Caco-2 (cell line): ENCODE measurements around the gene PCBP3. TPM values are rescaled to one million over a fixed set of nuclear protein-coding genes. Genes with fewer than 3 reads are reported as not detected.

Source experiments
- BruUV-seq: library from RNA; stranded (reverse); fragments of 400-500 nt; replicated peaks from 2 replicates; lab custom pipeline; 2021; lab: Mats Ljungman, UMichigan
- CTCF ChIA-PET: fragments of 300-600 bp; sonication (Branson Sonifier 250); formaldehyde crosslinking; loops from one replicate; lab custom pipeline; 2022; ENCODE audit warnings: antibody characterized with exemption; lab: Charles Lee
- POLR2A ChIA-PET: fragments of 300-600 bp; sonication (Branson Sonifier 250); formaldehyde crosslinking; loops from one replicate; lab custom pipeline; 2022; ENCODE audit warnings: antibody characterized with exemption; lab: Charles Lee
- DNase-seq, 2 experiments: peaks; one replicate each; pipeline versions ENCODE4 v3.0.0 to v3.0.0-alpha.2; 2020 to 2022
- H3K27me3 ChIP-seq: replicated peaks from 2 replicates; pipeline ENCODE4 v1.6.0; 2011; ENCODE audit warnings: low read length; ENCODE audit not compliant: control insufficient read depth, insufficient read depth
- H3K36me3 ChIP-seq: 2 replicates; pipeline ENCODE4 v1.5.1; 2011; ENCODE audit warnings: low read length; ENCODE audit not compliant: control insufficient read depth, insufficient read depth
- H3K4me1 ChIP-seq: fragments of 250-450 bp; sonication (Bioruptor Pico); 2 replicates; pipeline ENCODE4 v1.5.1; 2020; ENCODE audit warnings: mild to moderate bottlenecking
- H3K4me3 ChIP-seq: 2 replicates; pipeline ENCODE4 v1.5.1; 2011; ENCODE audit warnings: low read depth, mild to moderate bottlenecking, control low read depth, low read length
- H3K9me3 ChIP-seq: fragments of 250-450 bp; sonication (Bioruptor Pico); 2 replicates; pipeline ENCODE4 v1.5.1; 2020; ENCODE audit warnings: mild to moderate bottlenecking, moderate library complexity
- H3K27ac Mint-ChIP-seq: one replicate; pipeline ENCODE4 v1.8.0; 2022; ENCODE audit warnings: mixed read lengths; ENCODE audit not compliant: unreplicated experiment
- H3K27me3 Mint-ChIP-seq: one replicate; pipeline ENCODE4 v1.8.0; 2022; ENCODE audit warnings: mixed read lengths; ENCODE audit not compliant: insufficient read depth, unreplicated experiment
- H3K36me3 Mint-ChIP-seq: one replicate; pipeline ENCODE4 v1.8.0; 2022; ENCODE audit warnings: mild to moderate bottlenecking, mixed read lengths; ENCODE audit not compliant: insufficient read depth, unreplicated experiment
- H3K4me1 Mint-ChIP-seq: one replicate; pipeline ENCODE4 v1.8.0; 2022; ENCODE audit warnings: low read depth, mixed read lengths; ENCODE audit not compliant: unreplicated experiment
- H3K4me3 Mint-ChIP-seq: one replicate; pipeline ENCODE4 v1.8.0; 2022; ENCODE audit warnings: mild to moderate bottlenecking, moderate library complexity, mixed read lengths; ENCODE audit not compliant: unreplicated experiment
- H3K9me3 Mint-ChIP-seq: one replicate; pipeline ENCODE4 v1.8.0; 2022; ENCODE audit warnings: mixed read lengths; ENCODE audit not compliant: unreplicated experiment
- CTCF ChIP-seq, 2 experiments: fragments of 200-600 bp in 1 of 2; IDR thresholded peaks; 1 replicate in 1 of 2; 2 replicates in 1 of 2; pipeline versions ENCODE4 v1.5.1 to v1.8.0; 2011 to 2022; ENCODE audit warnings: antibody characterized with exemption in 1 of 2, control low read depth in 1 of 2, inconsistent platforms in 1 of 2, low read depth in 1 of 2, low read length in 1 of 2, mild to moderate bottlenecking in 1 of 2, moderate library complexity in 1 of 2; ENCODE audit not compliant: insufficient read depth in 1 of 2, severe bottlenecking in 1 of 2, unreplicated experiment in 1 of 2
- intact Hi-C: fragments of 100-400 bp; cut with micrococcal nuclease; formaldehyde crosslinking; loops from one replicate; pipeline ENCODE4 v1.10.0; 2022; ENCODE audit not compliant: unreplicated experiment
- total RNA-seq: library from RNA; stranded (reverse); gene quantifications from 2 replicates; pipeline ENCODE4 v1.2.3, GENCODE V29; 2022

The PCBP3 gene
- total RNA-seq, 1 experiment from 2014 or later = 0.75 TPM

- peak in 1 of 2 experiments; percentile 21 for DNase-seq
- intact Hi-C loops = no loop called here
- peaks cover 8% of the 10 kb centered on the region; the same call in 1 of the 2 replicates for H3K9me3 ChIP-seq
- H3K9me3 Mint-ChIP-seq = peaks cover 10% of the 10 kb centered on the region
- no peaks in the 10 kb centered on the region for H3K36me3 Mint-ChIP-seq
- ChIA-PET POLR2A (no interaction called here), CTCF (interaction anchor here (0.6 to 1.2 kb wide), 3 partner anchors 19 to 61 kb away, joined by 3 to 7 read pairs (median 6); no protein-coding TSS in a partner anchor)
- peaks cover 31% of the 10 kb centered on the region for H3K27me3 Mint-ChIP-seq
- no TSS peak for BruUV-seq
- H3K27me3 ChIP-seq = no peaks in the 10 kb centered on the region; the same call in 1 of the 2 replicates
- 0 out of 2 replicates have a peak, but pooled peaks cover 5% of the 10 kb centered on the region for H3K4me1 ChIP-seq
- TF ChIP-seq CTCF (IDR thresholded peaks at IDR 0.05; ENCODE audit: insufficient read depth in 1 of 2, low read depth in 1 of 2, low read length in 1 of 2, severe bottlenecking in 1 of 2, unreplicated experiment in 1 of 2) = no peak
- no peak overlapping the region for H3K27ac Mint-ChIP-seq
- no peaks in the 10 kb centered on the region for H3K36me3 ChIP-seq
- H3K4me3 Mint-ChIP-seq = no peak overlapping the region
- H3K4me3 ChIP-seq = no peak overlapping the region
- H3K4me1 Mint-ChIP-seq = peaks cover 7% of the 10 kb centered on the region
Observed at GRCh38 chr21:45617021-45617921, 26.3 kb upstream of the PCBP3 start.

GRCh38 chr21:45618287-45618686 is 25.2 kb upstream of the PCBP3 start:
- ChIA-PET CTCF (interaction anchor here (1.1 kb wide), 1 partner anchor 22 kb away, joined by 3 read pairs; no protein-coding TSS in a partner anchor), POLR2A (no interaction called here)
- Histone ChIP-seq H3K9me3 (peaks cover 8% of the 10 kb centered on the region; the same call in 1 of the 2 replicates), H3K27me3 (no peaks in the 10 kb centered on the region; the same call in 1 of the 2 replicates), H3K4me3 (no peak overlapping the region), H3K4me1 (0 out of 2 replicates have a peak, but pooled peaks cover 5% of the 10 kb centered on the region), H3K36me3 (no peaks in the 10 kb centered on the region)
- peak in 1 of 2 experiments; percentile 5 for DNase-seq
- Mint-ChIP-seq H3K4me1 (peaks cover 7% of the 10 kb centered on the region), H3K4me3 (no peak overlapping the region), H3K9me3 (peaks cover 10% of the 10 kb centered on the region), H3K27me3 (peaks cover 30% of the 10 kb centered on the region), H3K27ac (no peak overlapping the region), H3K36me3 (no peaks in the 10 kb centered on the region)
- BruUV-seq = no TSS peak
- intact Hi-C loops = no loop called here
- no peak for TF ChIP-seq CTCF (IDR thresholded peaks at IDR 0.05; ENCODE audit: insufficient read depth in 1 of 2, low read depth in 1 of 2, low read length in 1 of 2, severe bottlenecking in 1 of 2, unreplicated experiment in 1 of 2)

GRCh38 chr21:45618846-45619485 is 24.6 kb upstream of the PCBP3 start:
- H3K36me3 Mint-ChIP-seq = no peaks in the 10 kb centered on the region
- CTCF ChIA-PET = interaction anchor here (1.1 kb wide), 1 partner anchor 22 kb away, joined by 3 read pairs; no protein-coding TSS in a partner anchor
- intact Hi-C loops = no loop called here
- H3K27me3 ChIP-seq = no peaks in the 10 kb centered on the region
- peaks cover 7% of the 10 kb centered on the region for H3K4me1 Mint-ChIP-seq
- H3K4me3 ChIP-seq = no peak overlapping the region
- H3K4me1 ChIP-seq = 0 out of 2 replicates have a peak, but pooled peaks cover 5% of the 10 kb centered on the region
- H3K4me3 Mint-ChIP-seq = no peak overlapping the region
- DNase-seq = peak in 1 of 2 experiments; percentile 9
- POLR2A ChIA-PET = no interaction called here
- peaks cover 8% of the 10 kb centered on the region; the same call in 1 of the 2 replicates for H3K9me3 ChIP-seq
- H3K9me3 Mint-ChIP-seq = peaks cover 10% of the 10 kb centered on the region
- TF ChIP-seq CTCF (IDR thresholded peaks at IDR 0.05; ENCODE audit: insufficient read depth in 1 of 2, low read depth in 1 of 2, low read length in 1 of 2, severe bottlenecking in 1 of 2, unreplicated experiment in 1 of 2) = no peak
- H3K27ac Mint-ChIP-seq = no peak overlapping the region
- H3K27me3 Mint-ChIP-seq = peaks cover 28% of the 10 kb centered on the region
- H3K36me3 ChIP-seq = no peaks in the 10 kb centered on the region
- no TSS peak for BruUV-seq
